Keratinocyte (primary cell): Measurements from ENCODE around the gene TM4SF5. TPM values are rescaled to one million over a fixed set of nuclear protein-coding genes. Genes with fewer than 3 reads are reported as not detected.

Experiments used
- DNase-seq: peaks from one replicate; pipeline ENCODE4 v3.0.0-alpha.2; 2011; ENCODE audit warnings: low read depth, missing footprints, low spot score
- FAIRE-seq: peaks from 2 replicates; lab custom pipeline; 2011; peaks lifted over from hg19 to GRCh38; lab: Jason Lieb, UNC
- H2AFZ ChIP-seq: 2 replicates; pipeline ENCODE4 v1.6.0; 2012; ENCODE audit warnings: low read length, control low read depth, inconsistent platforms; ENCODE audit not compliant: control insufficient read depth
- H3K27ac ChIP-seq: 2 replicates; pipeline ENCODE4 v1.5.1; 2011; ENCODE audit warnings: low read length; ENCODE audit not compliant: control insufficient read depth, insufficient read depth
- H3K27me3 ChIP-seq: 3 replicates; pipeline ENCODE4 v1.6.0; 2011; ENCODE audit warnings: low read length; ENCODE audit not compliant: control insufficient read depth, insufficient read depth; ENCODE audit errors: extremely low read depth
- H3K36me3 ChIP-seq, 2 experiments: 2 replicates in 1 of 2; 3 replicates in 1 of 2; pipeline ENCODE4 v1.5.1; 2011; ENCODE audit warnings: low read length in 2 of 2, mild to moderate bottlenecking in 1 of 2; ENCODE audit not compliant: control insufficient read depth in 2 of 2, insufficient read depth in 2 of 2; ENCODE audit errors: extremely low read depth in 1 of 2
- H3K4me1 ChIP-seq: 3 replicates; pipeline ENCODE4 v1.5.1; 2011; ENCODE audit warnings: low read length; ENCODE audit not compliant: control insufficient read depth, insufficient read depth; ENCODE audit errors: extremely low read depth
- H3K4me2 ChIP-seq: 3 replicates; pipeline ENCODE4 v1.6.0; 2011; ENCODE audit warnings: low read depth, low read length; ENCODE audit not compliant: control insufficient read depth, insufficient read depth; ENCODE audit errors: extremely low read depth
- H3K4me3 ChIP-seq, 3 experiments: fragments of 200-600 bp in 1 of 3; sonication (generic) in 1 of 3; 2 replicates in 2 of 3; 3 replicates in 1 of 3; pipeline ENCODE4 v1.5.1; 2011 to 2016; ENCODE audit warnings: low read length in 3 of 3, mild to moderate bottlenecking in 3 of 3, control low read depth in 2 of 3, inconsistent platforms in 1 of 3, low read depth in 1 of 3, mixed read lengths in 1 of 3, mixed run types in 1 of 3, moderate library complexity in 1 of 3; ENCODE audit not compliant: control insufficient read depth in 2 of 3, insufficient read depth in 2 of 3; ENCODE audit errors: extremely low read depth in 1 of 3
- H3K79me2 ChIP-seq: 2 replicates; pipeline ENCODE4 v1.6.0; 2012; ENCODE audit warnings: low read length; ENCODE audit not compliant: control insufficient read depth, insufficient read depth
- H3K9ac ChIP-seq: 3 replicates; pipeline ENCODE4 v1.6.0; 2011; ENCODE audit warnings: low read length; ENCODE audit not compliant: control insufficient read depth, insufficient read depth; ENCODE audit errors: extremely low read depth
- H3K9me1 ChIP-seq: 3 replicates; pipeline ENCODE4 v1.6.0; 2011; ENCODE audit warnings: low read length; ENCODE audit not compliant: control insufficient read depth, insufficient read depth; ENCODE audit errors: extremely low read depth
- H3K9me3 ChIP-seq: 2 replicates; pipeline ENCODE4 v1.5.1; 2012; ENCODE audit warnings: low read depth, low read length; ENCODE audit not compliant: control insufficient read depth
- H4K20me1 ChIP-seq: 3 replicates; pipeline ENCODE4 v1.6.0; 2011; ENCODE audit warnings: low read length; ENCODE audit not compliant: control insufficient read depth, insufficient read depth; ENCODE audit errors: extremely low read depth
- EZH2 ChIP-seq: IDR thresholded peaks from one replicate; pipeline ENCODE4 v1.6.1; 2012; ENCODE audit warnings: inconsistent platforms, mild to moderate bottlenecking, low read length, moderate library complexity
- dilution Hi-C: fragments of 300-500 bp; cut with MboI; formaldehyde crosslinking; loops from one replicate; pipeline ENCODE4 v1.7.0; 2020; ENCODE audit warnings: low sequenced_read_pairs; ENCODE audit not compliant: extremely low pct_ligation_motif_present
- polyA plus RNA-seq, 5 experiments: library from polyadenylated mRNA; depleted of rRNA in 3 of 5; stranded (reverse) in 3 of 5; stranded (forward) in 1 of 5; unstranded in 1 of 5; fragments of >200 nt; gene quantifications; 1 replicate in 1 of 5; 2 replicates in 3 of 5; 3 replicates in 1 of 5; pipeline versions ENCODE4 v1.2.1 to v1.2.3, GENCODE V29; 2011 to 2012; ENCODE audit warnings: missing spikeins in 2 of 5, low read depth in 1 of 5, low replicate concordance in 1 of 5
- TF ChIP-seq, protein P1 (sequence below), 3 experiments: IDR thresholded peaks in 1 of 3; conservative IDR thresholded peaks in 1 of 3; optimal IDR thresholded peaks in 1 of 3; 2 replicates in 2 of 3; 3 replicates in 1 of 3; pipeline versions ENCODE3 to v1.5.1; 2011; ENCODE audit warnings: low read length in 3 of 3, mild to moderate bottlenecking in 3 of 3, moderate library complexity in 2 of 3, control low read depth in 1 of 3, inconsistent platforms in 1 of 3; ENCODE audit not compliant: insufficient read depth in 2 of 3; ENCODE audit errors: extremely low read depth in 1 of 3

The TM4SF5 gene
- polyA plus RNA-seq, 1 donor (not counting 4 experiments of a cell fraction or from before 2014, with no cell fraction given) = not detected

DNA sequence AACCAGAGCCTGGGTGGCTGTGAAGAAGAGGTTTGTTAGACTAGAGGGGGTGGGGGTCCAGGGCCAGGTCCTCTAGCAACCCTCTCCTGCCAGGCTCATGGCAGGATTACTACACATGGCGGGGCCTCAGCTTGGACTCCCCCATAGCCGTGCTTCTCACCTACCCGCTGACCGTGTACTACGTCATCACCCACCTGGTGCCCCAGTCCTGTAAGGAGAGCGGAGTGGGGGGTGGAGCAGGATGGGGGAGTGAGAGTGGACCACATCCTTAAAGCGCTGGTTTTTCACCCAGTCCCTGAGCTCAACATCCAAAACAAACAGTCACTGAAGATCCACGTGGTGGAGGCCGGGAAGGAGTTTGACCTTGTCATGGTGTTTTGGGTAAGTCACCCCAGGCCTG, 27.8 kb upstream of the TM4SF5 start:
- peaks cover 4% of the 10 kb centered on the region for H3K4me1 ChIP-seq
- no peaks in the 10 kb centered on the region for H3K9me1 ChIP-seq
- dilution Hi-C loops = no loop called here
- H3K27ac ChIP-seq = no peak overlapping the region
- H2AFZ ChIP-seq = no peak overlapping the region
- no peaks in the 10 kb centered on the region for H3K9me3 ChIP-seq
- H3K4me2 ChIP-seq = no peak overlapping the region
- no peak for TF ChIP-seq EZH2
- TF ChIP-seq, protein P1, sequence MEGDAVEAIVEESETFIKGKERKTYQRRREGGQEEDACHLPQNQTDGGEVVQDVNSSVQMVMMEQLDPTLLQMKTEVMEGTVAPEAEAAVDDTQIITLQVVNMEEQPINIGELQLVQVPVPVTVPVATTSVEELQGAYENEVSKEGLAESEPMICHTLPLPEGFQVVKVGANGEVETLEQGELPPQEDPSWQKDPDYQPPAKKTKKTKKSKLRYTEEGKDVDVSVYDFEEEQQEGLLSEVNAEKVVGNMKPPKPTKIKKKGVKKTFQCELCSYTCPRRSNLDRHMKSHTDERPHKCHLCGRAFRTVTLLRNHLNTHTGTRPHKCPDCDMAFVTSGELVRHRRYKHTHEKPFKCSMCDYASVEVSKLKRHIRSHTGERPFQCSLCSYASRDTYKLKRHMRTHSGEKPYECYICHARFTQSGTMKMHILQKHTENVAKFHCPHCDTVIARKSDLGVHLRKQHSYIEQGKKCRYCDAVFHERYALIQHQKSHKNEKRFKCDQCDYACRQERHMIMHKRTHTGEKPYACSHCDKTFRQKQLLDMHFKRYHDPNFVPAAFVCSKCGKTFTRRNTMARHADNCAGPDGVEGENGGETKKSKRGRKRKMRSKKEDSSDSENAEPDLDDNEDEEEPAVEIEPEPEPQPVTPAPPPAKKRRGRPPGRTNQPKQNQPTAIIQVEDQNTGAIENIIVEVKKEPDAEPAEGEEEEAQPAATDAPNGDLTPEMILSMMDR (optimal IDR thresholded peaks at IDR 0.05 in 1 of 3, IDR thresholded peaks at IDR 0.05 in 1 of 3, conservative IDR thresholded peaks at IDR 0.05 in 1 of 3; ENCODE audit: extremely low read depth in 1 of 3, insufficient read depth in 2 of 3, low read length in 3 of 3) = no peak
- no peak for DNase-seq
- no peaks in the 10 kb centered on the region for H3K79me2 ChIP-seq
- FAIRE-seq = no peak
- H3K9ac ChIP-seq = no peak overlapping the region
- H3K36me3 ChIP-seq = no peaks in the 10 kb centered on the region
- no peak overlapping the region for H3K4me3 ChIP-seq
- no peaks in the 10 kb centered on the region for H4K20me1 ChIP-seq
- peaks cover 20% of the 10 kb centered on the region for H3K27me3 ChIP-seq

DNA sequence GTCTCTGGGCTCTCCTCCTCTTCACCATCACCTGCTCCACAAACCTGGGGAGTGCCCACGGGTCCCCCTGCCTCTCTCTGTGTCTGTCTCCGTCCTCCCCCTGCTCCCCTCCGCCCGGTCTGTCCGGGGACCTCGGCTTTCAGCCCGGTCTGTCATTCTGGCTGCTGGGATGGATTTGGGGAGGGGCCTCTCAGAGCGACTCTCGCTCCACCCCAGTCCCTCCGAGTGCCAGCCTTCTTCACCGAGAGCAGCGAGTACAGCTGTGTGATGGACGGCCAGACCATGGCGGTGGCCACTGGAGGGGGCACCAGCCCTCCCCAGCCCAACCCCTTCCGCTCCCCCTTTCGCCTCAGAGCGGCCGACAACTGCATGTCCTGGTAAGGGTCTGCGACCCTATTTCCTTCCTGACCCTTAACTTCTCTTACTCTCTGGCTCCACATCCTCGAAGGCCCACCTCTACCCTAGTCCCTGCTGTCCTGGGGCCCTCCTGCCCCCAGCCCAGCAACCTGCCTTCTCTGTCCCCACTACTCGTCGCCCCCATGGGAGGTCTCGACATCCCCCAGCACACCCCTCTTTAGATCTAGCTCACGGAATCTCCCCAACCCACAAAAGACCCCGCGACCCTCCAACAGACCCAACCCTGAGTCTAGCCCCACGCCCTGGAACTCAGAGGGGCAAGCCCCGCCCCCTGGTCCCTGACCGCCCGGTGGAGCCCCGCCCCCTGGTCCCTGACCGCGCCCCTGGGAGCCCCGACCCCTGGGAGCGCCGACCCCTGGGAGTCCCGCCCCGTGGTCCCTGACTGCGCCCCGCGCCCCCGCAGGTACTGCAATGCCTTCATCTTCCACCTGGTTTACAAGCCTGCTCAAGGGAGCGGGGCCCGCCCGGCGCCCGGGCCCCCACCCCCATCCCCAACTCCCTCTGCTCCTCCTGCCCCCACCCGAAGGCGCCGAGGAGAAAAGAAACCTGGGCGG, 26.4 kb upstream of the TM4SF5 start:
- Histone ChIP-seq H2AFZ (no peak overlapping the region), H3K9me1 (no peaks in the 10 kb centered on the region)
- FAIRE-seq = no peak

More for the DNA sequence above, 26.4 kb upstream of the TM4SF5 start:
- no peak overlapping the region for H3K9ac ChIP-seq
- no peak overlapping the region for H3K4me3 ChIP-seq
- H3K9me3 ChIP-seq = no peaks in the 10 kb centered on the region
- TF ChIP-seq, protein P1 (optimal IDR thresholded peaks at IDR 0.05 in 1 of 3, IDR thresholded peaks at IDR 0.05 in 1 of 3, conservative IDR thresholded peaks at IDR 0.05 in 1 of 3; ENCODE audit: extremely low read depth in 1 of 3, insufficient read depth in 2 of 3, low read length in 3 of 3) = no peak
- TF ChIP-seq EZH2 = no peak
- no peak overlapping the region for H3K4me2 ChIP-seq
- no peak overlapping the region for H3K27ac ChIP-seq
- H4K20me1 ChIP-seq = no peaks in the 10 kb centered on the region
- H3K27me3 ChIP-seq = peaks cover 15% of the 10 kb centered on the region
- dilution Hi-C loops = no loop called here
- no peaks in the 10 kb centered on the region for H3K36me3 ChIP-seq
- no peaks in the 10 kb centered on the region for H3K4me1 ChIP-seq
- no peak for DNase-seq
- no peaks in the 10 kb centered on the region for H3K79me2 ChIP-seq
